Esophagus muscularis mucosa (tissue), 4 donors: ENCODE measurements around the gene FBXL7. TPM values are rescaled to one million over a fixed set of nuclear protein-coding genes. Genes with fewer than 3 reads are reported as not detected.

ENCODE experiments used
- DNase-seq: peaks from one replicate; pipeline ENCODE4 v3.0.0-alpha.2; 2017; ENCODE audit errors: extremely low spot score
- H3K27ac ChIP-seq, 4 donors: fragments of 200-600 bp; sonication (generic); replicated peaks in 1 of 4; 1 replicate in 3 of 4; 2 replicates in 1 of 4; pipeline ENCODE4 v1.5.1; 2016 to 2019; ENCODE audit warnings: mild to moderate bottlenecking in 1 of 4
- H3K27me3 ChIP-seq, 4 donors: fragments of 200-600 bp; sonication (generic); one replicate each; pipeline versions ENCODE4 v1.5.1 to v1.6.0; 2016 to 2019
- H3K36me3 ChIP-seq, 4 donors: fragments of 200-600 bp; sonication (generic); one replicate each; pipeline ENCODE4 v1.5.1; 2016 to 2019
- H3K4me1 ChIP-seq, 4 donors: fragments of 200-600 bp; sonication (generic); one replicate each; pipeline ENCODE4 v1.5.1; 2016 to 2019
- H3K4me3 ChIP-seq, 4 donors: fragments of 200-600 bp; sonication (generic); 1 replicate in 2 of 4; 2 replicates in 2 of 4; pipeline ENCODE4 v1.5.1; 2016 to 2019; ENCODE audit warnings: mild to moderate bottlenecking in 4 of 4, moderate library complexity in 1 of 4
- H3K9me3 ChIP-seq, 4 donors: fragments of 200-600 bp; sonication (generic); 1 replicate in 3 of 4; 2 replicates in 1 of 4; pipeline ENCODE4 v1.5.1; 2016 to 2019
- CTCF ChIP-seq, 3 experiments: fragments of 200-600 bp in 2 of 3; fragments of 450-650 bp in 1 of 3; sonication (generic) in 2 of 3; IDR thresholded peaks; one replicate each; pipeline ENCODE4 v1.5.1; 2017 to 2019; ENCODE audit warnings: antibody characterized with exemption in 3 of 3, mild to moderate bottlenecking in 2 of 3, moderate library complexity in 1 of 3
- EP300 ChIP-seq: sonication (generic); formaldehyde crosslinking; IDR thresholded peaks from one replicate; pipeline ENCODE4 v1.6.1; 2017; ENCODE audit warnings: antibody characterized with exemption
- POLR2A ChIP-seq: fragments of 450-650 bp; IDR thresholded peaks from one replicate; pipeline ENCODE4 v1.6.1; 2017; ENCODE audit warnings: antibody characterized with exemption, moderate library complexity, mild to moderate bottlenecking, low read depth
- POLR2AphosphoS5 ChIP-seq, 2 donors: sonication (generic); formaldehyde crosslinking; IDR thresholded peaks; one replicate each; pipeline ENCODE4 v1.6.1; 2017; ENCODE audit warnings: antibody characterized with exemption in 2 of 2
- WGBS: methylation state at CpG from one replicate; pipeline ENCODE4 v1.1.5; 2018; 5-methylcytosine and 5-hydroxymethylcytosine counted together
- intact Hi-C: fragments of 100-400 bp; cut with DNase I; formaldehyde crosslinking; loops from one replicate; pipeline ENCODE4 v1.15.1; 2023
- total RNA-seq, 4 donors: library from RNA; depleted of rRNA; stranded (reverse); fragments of >200 nt; gene quantifications; one replicate each; pipeline versions ENCODE4 v1.1.0 to v1.2.1, GENCODE V29; 2016

FBXL7 gene
- total RNA-seq, 4 donors from 2014 or later, result 25.7 to 37.7 (median 27.6) TPM

GRCh38 chr5:15737036-15737821, 237.2 kb downstream of the FBXL7 start:
- intact Hi-C loops, result no loop called here
- Histone ChIP-seq H3K9me3 (no peaks in the 10 kb centered on the region), H3K27ac (no peak overlapping the region), H3K4me3 (no peak overlapping the region), H3K36me3 (no peaks in the 10 kb centered on the region), H3K4me1 (peaks cover 17 to 44% (median 34%) of the 10 kb centered on the region in 4 donors), H3K27me3 (no peaks in the 10 kb centered on the region)
- TF ChIP-seq CTCF (IDR thresholded peaks at IDR 0.05), result no peak
- TF ChIP-seq POLR2AphosphoS5 (IDR thresholded peaks at IDR 0.05), result peak in 1 of 2 donors; percentile 19
- DNase-seq, result no peak
- WGBS, result 83% methylated on average over 8 of the region's 8 CpGs

DNA sequence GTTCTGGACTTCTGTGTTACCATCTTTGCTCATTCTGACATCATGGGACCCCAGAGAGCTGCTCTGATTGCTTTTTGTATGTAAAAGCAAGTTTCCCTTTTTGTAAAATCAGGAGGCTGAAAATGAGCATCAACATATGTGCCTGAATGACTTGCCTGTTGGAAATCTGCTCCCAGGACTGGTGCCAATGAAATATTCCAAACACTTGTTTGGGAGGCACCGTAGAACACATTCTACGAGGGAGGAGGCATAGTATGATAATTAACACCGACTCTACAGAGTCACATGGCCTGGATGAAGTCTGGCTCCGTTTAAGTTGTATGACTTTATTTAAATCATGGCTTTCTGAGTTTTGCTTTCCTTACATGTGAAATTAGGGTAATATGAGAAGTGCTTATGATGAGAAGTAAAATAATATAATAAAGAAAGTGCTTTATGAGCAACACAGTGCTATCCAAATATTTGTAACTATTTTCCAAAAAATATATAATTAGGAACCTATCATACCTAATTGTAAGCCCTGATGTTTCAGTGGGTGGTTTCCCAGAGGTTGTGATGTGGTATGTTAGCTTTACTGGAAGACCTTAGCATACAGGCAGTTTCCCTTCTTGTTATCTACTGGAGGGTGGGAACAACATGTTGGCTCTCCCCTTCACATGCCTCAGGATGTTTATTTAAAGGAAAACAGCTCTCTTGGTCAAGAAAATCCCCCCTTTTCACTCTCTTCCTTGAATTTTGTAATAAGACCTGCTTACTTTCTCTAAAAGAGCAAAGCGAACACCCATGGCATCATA, 238.1 kb downstream of the FBXL7 start:
- Histone ChIP-seq H3K9me3 (no peaks in the 10 kb centered on the region), H3K36me3 (no peaks in the 10 kb centered on the region), H3K27ac (no peak overlapping the region), H3K27me3 (no peaks in the 10 kb centered on the region), H3K4me3 (no peak overlapping the region), H3K4me1 (peaks cover 17 to 39% (median 28%) of the 10 kb centered on the region in 4 donors)
- WGBS, result 33% methylated on average over 5 of the region's 5 CpGs
- no peak for DNase-seq
- intact Hi-C loops, result no loop called here
- TF ChIP-seq CTCF (IDR thresholded peaks at IDR 0.05), result no peak
- no peak for TF ChIP-seq POLR2A
- TF ChIP-seq POLR2AphosphoS5 (IDR thresholded peaks at IDR 0.05), result no peak
- no peak for TF ChIP-seq EP300

DNA sequence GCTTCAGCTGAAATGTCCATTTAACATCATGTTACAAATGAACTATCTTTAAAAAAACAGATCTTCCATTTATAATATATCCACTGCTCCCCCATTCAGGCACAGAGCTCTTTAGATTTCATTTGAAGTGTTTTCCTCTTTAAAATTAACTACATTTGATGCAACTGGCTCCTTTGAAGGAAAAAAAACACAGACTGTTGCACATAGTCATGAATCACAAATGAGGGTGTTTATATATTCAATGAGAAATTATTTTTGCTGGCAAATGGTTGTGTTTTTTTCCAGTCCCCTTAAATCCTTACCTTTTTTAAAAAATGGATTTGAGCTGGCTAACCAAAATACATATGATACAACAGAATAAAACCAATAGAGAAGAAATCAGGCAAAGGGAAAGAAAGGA, 240.4 kb downstream of the FBXL7 start:
- TF ChIP-seq POLR2A, result no peak
- no peak for TF ChIP-seq POLR2AphosphoS5 (IDR thresholded peaks at IDR 0.05)
- no peak for TF ChIP-seq CTCF (IDR thresholded peaks at IDR 0.05)
- TF ChIP-seq EP300, result no peak
- DNase-seq, result no peak
- no peak overlapping the region for H3K4me3 ChIP-seq
- no peaks in the 10 kb centered on the region for H3K36me3 ChIP-seq
- no peak overlapping the region for H3K27ac ChIP-seq
- peaks cover 17 to 39% (median 28%) of the 10 kb centered on the region in 4 donors for H3K4me1 ChIP-seq
- intact Hi-C loops, result no loop called here
- no peaks in the 10 kb centered on the region for H3K27me3 ChIP-seq
- H3K9me3 ChIP-seq, result no peaks in the 10 kb centered on the region

DNA sequence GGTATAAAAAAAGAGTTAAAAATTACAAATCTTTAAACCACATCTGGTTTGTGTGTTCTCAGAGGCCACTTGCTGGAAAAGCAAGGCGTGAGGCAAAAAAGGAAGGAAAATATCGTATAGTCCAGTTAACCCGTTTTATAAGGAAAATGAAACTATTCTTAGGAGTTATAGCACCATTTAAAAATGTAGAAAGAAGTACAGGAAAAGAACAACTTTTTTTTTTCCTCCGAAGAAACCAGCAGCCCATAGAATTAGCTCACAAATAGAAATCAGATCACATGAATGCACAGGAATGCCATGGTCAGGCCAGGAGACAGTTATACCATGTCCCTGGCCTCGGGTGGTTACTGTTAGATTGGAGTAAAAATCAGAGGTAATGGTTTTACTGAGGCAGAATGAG, 241.6 kb downstream of the FBXL7 start:
- H3K4me1 ChIP-seq, result peaks cover 17 to 37% (median 28%) of the 10 kb centered on the region in 4 donors
- H3K36me3 ChIP-seq, result no peaks in the 10 kb centered on the region
- no peak overlapping the region for H3K27ac ChIP-seq
- intact Hi-C loops, result no loop called here
- no peaks in the 10 kb centered on the region for H3K27me3 ChIP-seq
- no peak overlapping the region for H3K4me3 ChIP-seq
- no peak for TF ChIP-seq EP300
- 68% methylated on average over 5 of the region's 5 CpGs for WGBS
- DNase-seq, result no peak
- no peaks in the 10 kb centered on the region for H3K9me3 ChIP-seq

DNA sequence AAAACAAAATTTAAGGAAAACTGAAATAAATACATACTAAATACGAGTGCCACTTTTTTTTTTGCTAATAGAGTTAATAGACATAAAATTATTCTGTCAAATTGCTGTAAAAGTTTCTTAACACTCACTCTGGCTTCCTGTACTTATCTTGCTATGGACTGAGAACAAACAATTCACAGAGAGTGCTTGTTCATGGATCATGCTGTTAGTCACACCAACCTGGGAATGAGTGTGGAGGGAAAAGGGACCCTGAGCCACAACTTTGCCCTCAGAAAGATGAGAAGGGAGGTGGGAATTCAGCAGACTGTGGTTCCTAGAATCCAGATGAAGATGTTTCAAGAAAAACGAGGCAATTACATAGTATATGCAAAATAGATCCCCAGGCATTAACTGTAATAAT, 246.9 kb downstream of the FBXL7 start:
- intact Hi-C loops, result no loop called here
- 93% methylated on average over 2 of the region's 2 CpGs for WGBS
- peaks cover 0 to 13% (median 2%) of the 10 kb centered on the region in 4 donors for H3K4me1 ChIP-seq
- H3K36me3 ChIP-seq, result no peaks in the 10 kb centered on the region
- H3K9me3 ChIP-seq, result no peaks in the 10 kb centered on the region
- TF ChIP-seq EP300, result no peak
- no peak for TF ChIP-seq POLR2A
- TF ChIP-seq CTCF (IDR thresholded peaks at IDR 0.05), result no peak
- no peak for TF ChIP-seq POLR2AphosphoS5 (IDR thresholded peaks at IDR 0.05)
- no peak overlapping the region for H3K4me3 ChIP-seq
- no peak for DNase-seq
- no peaks in the 10 kb centered on the region for H3K27me3 ChIP-seq
- no peak overlapping the region for H3K27ac ChIP-seq
